Measurements from ENCODE around the gene IFITM5.

DNA sequence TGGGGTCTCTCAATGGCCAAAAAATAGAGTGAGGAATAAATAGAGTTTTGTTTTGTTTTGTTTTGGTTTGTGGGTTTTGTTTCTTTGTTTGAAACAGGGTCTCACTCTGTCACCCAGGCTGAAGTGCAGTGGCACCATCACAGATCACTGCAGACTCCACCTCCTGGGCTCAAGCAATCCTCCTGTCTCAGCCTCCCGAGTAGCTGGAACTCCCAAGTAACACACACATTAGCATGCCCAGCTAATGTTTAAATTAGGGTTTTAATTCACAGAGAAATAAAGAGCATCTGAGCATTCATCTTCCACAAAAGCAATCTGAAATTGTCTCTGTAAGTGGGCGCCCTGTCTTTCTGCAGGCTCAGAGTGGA lies 30.5 kb upstream of the IFITM5 start:
- TF ChIP-seq POLR2A (IDR thresholded peaks at IDR 0.05) (no peak), CTCF (IDR thresholded peaks at IDR 0.05 in 8 of 11, conservative IDR thresholded peaks at IDR 0.05 in 3 of 11) (no peak)

All from spleen (tissue), 7 donors.